Activated CD8-positive, alpha-beta T cell treated with anti-CD3 and anti-CD28 coated beads, Interleukin-2, amount 10 ng/mL, durations not matched to agents 7 days and 5 days (primary cell): ENCODE data around the gene MYL12A. TPM values are rescaled to one million over a fixed set of nuclear protein-coding genes. Genes with fewer than 3 reads are reported as not detected.
"Not testable (repeated sequence)": the region's sequence is repeated elsewhere in the genome, so short reads cannot be mapped to it uniquely, and the experiment has no call there.

ENCODE experiments used
- ATAC-seq: fragments of 150-1000 bp; cut with Tn5 transposase; one replicate; pipeline ENCODE4 v1.10.0; 2021; ENCODE audit warnings: moderate library complexity
- CTCF ChIA-PET: fragments of 350-600 bp; sonication (Branson Sonifier 250); formaldehyde crosslinking; loops from one replicate; lab custom pipeline; 2021; ENCODE audit warnings: antibody characterized with exemption; lab: Charles Lee
- POLR2A ChIA-PET: fragments of 350-600 bp; sonication (Branson Sonifier 250); formaldehyde crosslinking; loops from one replicate; lab custom pipeline; 2021; ENCODE audit warnings: antibody characterized with exemption; lab: Charles Lee
- DNase-seq: peaks from one replicate; pipeline ENCODE4 v3.0.0-alpha.2; 2020
- H3K27ac Mint-ChIP-seq: one replicate; pipeline ENCODE4 v1.8.0; 2021; ENCODE audit warnings: mild to moderate bottlenecking, mixed read lengths
- H3K27me3 Mint-ChIP-seq: one replicate; pipeline ENCODE4 v1.8.0; 2021; ENCODE audit warnings: low read depth, mixed read lengths
- H3K36me3 Mint-ChIP-seq: one replicate; pipeline ENCODE4 v1.8.0; 2021; ENCODE audit warnings: low read depth, mixed read lengths
- H3K4me1 Mint-ChIP-seq: one replicate; pipeline ENCODE4 v1.8.0; 2021; ENCODE audit warnings: low read depth, mixed read lengths
- H3K4me3 Mint-ChIP-seq: one replicate; pipeline ENCODE4 v1.8.0; 2021; ENCODE audit warnings: mild to moderate bottlenecking, mixed read lengths
- H3K9me3 Mint-ChIP-seq: one replicate; pipeline ENCODE4 v1.8.0; 2022; ENCODE audit warnings: mixed read lengths; ENCODE audit not compliant: insufficient read depth
- total RNA-seq, 2 experiments: library from RNA; stranded (reverse); gene quantifications; one replicate each; pipeline ENCODE4 v1.2.3, GENCODE V29; 2021

MYL12A gene
- total RNA-seq, 2 experiments from 2014 or later, result 858 to 901 TPM

DNA sequence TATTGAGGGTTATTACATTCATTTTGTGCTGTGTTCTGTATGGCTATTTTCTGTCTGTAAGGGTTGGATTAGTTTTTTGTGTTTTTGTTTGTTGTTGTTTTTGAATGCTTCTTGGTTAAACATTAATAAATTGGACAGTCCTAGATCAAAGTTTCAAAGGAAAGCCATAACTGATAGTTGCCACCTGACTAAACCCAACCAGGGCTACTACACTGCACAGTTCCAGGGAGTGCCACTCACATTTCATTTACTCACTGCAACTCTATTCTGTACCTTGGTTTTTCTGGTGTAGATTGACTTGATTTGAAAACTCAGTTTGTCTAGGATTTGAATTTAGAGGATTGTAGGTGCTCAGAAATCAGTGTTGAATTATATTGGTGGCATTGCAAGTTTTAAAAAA is 20.7 kb downstream of the MYL12A start:
- H3K4me1 Mint-ChIP-seq, result peaks cover 68% of the 10 kb centered on the region
- POLR2A ChIA-PET, result no interaction called here
- no peak overlapping the region for H3K27ac Mint-ChIP-seq
- H3K36me3 Mint-ChIP-seq, result peaks cover 36% of the 10 kb centered on the region
- CTCF ChIA-PET, result no interaction called here
- H3K27me3 Mint-ChIP-seq, result no peaks in the 10 kb centered on the region
- H3K9me3 Mint-ChIP-seq, result no peaks in the 10 kb centered on the region
- ATAC-seq (no peak), DNase-seq (no peak)
- H3K4me3 Mint-ChIP-seq, result no peak overlapping the region

GRCh38 chr18:3269241-3269913 is 21.8 kb downstream of the MYL12A start:
- no peak for ATAC-seq
- Mint-ChIP-seq H3K27ac (no peak overlapping the region), H3K4me3 (no peak overlapping the region), H3K36me3 (peaks cover 37% of the 10 kb centered on the region), H3K4me1 (peaks cover 58% of the 10 kb centered on the region), H3K27me3 (no peaks in the 10 kb centered on the region), H3K9me3 (no peaks in the 10 kb centered on the region)
- no peak for DNase-seq
- ChIA-PET CTCF (interaction anchor here (1.0 to 15.7 kb wide), 2 partner anchors 29 to 395 kb away, joined by 3 to 214 read pairs; no protein-coding TSS in a partner anchor), POLR2A (no interaction called here)

DNA sequence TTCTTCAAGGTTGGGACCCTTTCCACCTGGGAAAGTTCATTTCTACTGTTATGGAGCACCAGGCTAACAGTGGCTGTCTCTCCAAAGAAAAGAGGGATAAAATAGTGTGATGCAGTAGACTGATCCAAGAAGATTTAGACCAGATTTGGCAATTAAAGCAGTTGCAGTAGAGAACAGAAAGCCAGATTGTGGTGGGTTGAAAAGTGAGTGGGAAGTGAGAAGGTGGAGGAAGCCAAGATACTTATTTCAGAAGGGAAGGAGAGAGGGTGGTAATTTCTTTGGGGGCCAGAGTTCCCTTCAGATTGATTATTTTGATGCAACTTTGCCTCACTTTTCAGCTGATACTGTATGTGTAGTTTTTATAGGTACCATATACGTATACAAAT is 22.3 kb downstream of the MYL12A start:
- POLR2A ChIA-PET, result no interaction called here
- CTCF ChIA-PET, result interaction anchor here (1.0 to 15.7 kb wide), 2 partner anchors 29 to 394 kb away, joined by 3 to 214 read pairs; no protein-coding TSS in a partner anchor

GRCh38 chr18:3273042-3273441 is 25.4 kb downstream of the MYL12A start:
- Mint-ChIP-seq H3K4me3 (no peak overlapping the region), H3K36me3 (peaks cover 44% of the 10 kb centered on the region), H3K27me3 (no peaks in the 10 kb centered on the region), H3K27ac (no peak overlapping the region), H3K4me1 (peaks cover 27% of the 10 kb centered on the region), H3K9me3 (no peaks in the 10 kb centered on the region)
- ATAC-seq (no peak), DNase-seq (no peak)
- ChIA-PET POLR2A (no interaction called here), CTCF (interaction anchor here (1.4 to 15.7 kb wide), 2 partner anchors 9 to 391 kb away, joined by 3 to 214 read pairs; no protein-coding TSS in a partner anchor)

More for the DNA sequence above, 22.3 kb downstream of the MYL12A start:
- Mint-ChIP-seq H3K27ac (peak overlapping the region; percentile 1), H3K27me3 (no peaks in the 10 kb centered on the region), H3K9me3 (no peaks in the 10 kb centered on the region), H3K4me1 (peaks cover 53% of the 10 kb centered on the region), H3K4me3 (no peak overlapping the region), H3K36me3 (peaks cover 37% of the 10 kb centered on the region)
- no peak for DNase-seq
- no peak for ATAC-seq

DNA sequence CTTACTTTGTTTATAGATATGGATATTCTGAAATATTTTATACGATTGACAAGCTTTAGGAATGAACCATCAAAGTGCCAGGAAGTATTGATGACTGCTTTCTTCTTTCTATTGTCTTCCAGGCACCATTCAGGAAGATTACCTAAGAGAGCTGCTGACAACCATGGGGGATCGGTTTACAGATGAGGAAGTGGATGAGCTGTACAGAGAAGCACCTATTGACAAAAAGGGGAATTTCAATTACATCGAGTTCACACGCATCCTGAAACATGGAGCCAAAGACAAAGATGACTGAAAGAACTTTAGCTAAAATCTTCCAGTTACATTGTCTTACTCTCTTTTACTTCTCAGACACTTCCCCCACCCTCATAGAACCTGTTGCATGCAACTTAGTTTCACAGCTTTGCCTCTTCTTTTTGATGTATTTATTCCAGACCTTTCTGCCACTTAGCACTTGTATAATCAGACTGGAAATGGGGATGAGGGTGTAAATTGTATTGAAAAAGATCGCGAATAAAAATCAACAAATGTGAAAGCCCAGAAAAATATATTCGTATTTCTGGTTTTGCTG is 30.1 kb downstream of the MYL12A start:
- H3K36me3 Mint-ChIP-seq, result peaks cover 49% of the 10 kb centered on the region
- H3K9me3 Mint-ChIP-seq, DNase-seq, H3K4me1 Mint-ChIP-seq, H3K4me3 Mint-ChIP-seq, H3K27ac Mint-ChIP-seq, ATAC-seq, POLR2A ChIA-PET, H3K27me3 Mint-ChIP-seq: not testable (repeated sequence)
- CTCF ChIA-PET, result interaction anchor here (1.3 to 15.7 kb wide), 5 partner anchors 15 to 386 kb away, joined by 3 to 214 read pairs (median 5); no protein-coding TSS in a partner anchor

GRCh38 chr18:3279201-3280185 is 31.9 kb downstream of the MYL12A start:
- Mint-ChIP-seq H3K27ac (peak overlapping the region; percentile 0), H3K4me1 (no peaks in the 10 kb centered on the region)

DNA sequence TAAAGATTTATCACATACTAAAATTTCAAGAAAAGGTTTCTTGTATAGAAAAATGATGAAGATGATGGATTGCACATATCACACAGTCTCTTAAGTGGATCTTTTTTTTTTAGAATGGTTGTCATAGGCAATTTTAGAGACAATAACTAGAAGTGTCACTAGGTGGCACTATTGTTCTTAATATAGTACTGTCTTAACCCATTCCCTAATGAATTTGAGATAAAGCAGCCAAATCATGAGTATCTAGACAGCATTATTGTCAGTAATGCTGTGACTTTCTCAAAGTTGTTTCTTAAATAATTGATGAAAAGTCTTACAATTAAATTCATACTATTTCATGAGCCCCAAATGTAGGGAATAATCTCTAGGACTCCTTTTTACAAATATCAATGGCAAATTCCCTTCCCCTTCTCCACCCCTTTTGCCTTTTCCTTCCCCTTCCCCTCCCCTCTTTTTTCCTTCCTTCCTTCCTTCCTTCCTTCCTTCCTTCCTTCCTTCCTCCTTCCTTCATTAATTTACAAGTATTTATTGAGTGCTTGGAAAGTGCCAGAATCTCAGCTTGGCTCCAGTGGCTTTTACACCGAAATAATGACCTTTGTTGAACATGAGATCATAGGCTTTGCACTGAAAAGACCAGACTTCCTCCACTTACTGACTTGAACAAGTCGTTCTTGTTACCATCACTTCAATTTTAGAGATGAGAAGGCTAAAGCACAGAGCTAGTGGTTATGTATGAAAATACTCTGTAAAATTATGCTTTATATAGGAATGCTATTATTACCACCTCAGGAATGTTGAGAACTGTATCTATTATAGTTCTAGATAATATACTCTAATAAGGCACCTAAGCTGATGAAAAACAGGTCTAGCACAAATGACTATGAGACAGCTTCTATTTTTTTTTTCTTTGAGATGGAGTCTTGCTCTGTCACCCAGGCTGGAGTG is 34.1 kb downstream of the MYL12A start:
- Mint-ChIP-seq H3K9me3 (no peaks in the 10 kb centered on the region), H3K36me3 (peaks cover 20% of the 10 kb centered on the region), H3K4me3 (no peak overlapping the region), H3K27me3 (peaks cover 5% of the 10 kb centered on the region), H3K27ac (no peak overlapping the region), H3K4me1 (no peaks in the 10 kb centered on the region)
- ChIA-PET POLR2A (interaction anchor here (1.8 kb wide), 1 partner anchor 384 kb away, joined by 5 read pairs; no protein-coding TSS in a partner anchor), CTCF (interaction anchor here (0.7 to 15.7 kb wide), 23 partner anchors 9 to 713 kb away, joined by 3 to 214 read pairs (median 4); no protein-coding TSS in a partner anchor)
- ATAC-seq, result peak; percentile 82
- DNase-seq, result no peak

More at GRCh38 chr18:3279201-3280185, 31.9 kb downstream of the MYL12A start:
- Mint-ChIP-seq H3K36me3 (peaks cover 35% of the 10 kb centered on the region), H3K27me3 (no peaks in the 10 kb centered on the region), H3K4me3 (no peak overlapping the region), H3K9me3 (no peaks in the 10 kb centered on the region)
- no peak for ATAC-seq
- CTCF ChIA-PET, result interaction anchor here (0.6 to 15.7 kb wide), 10 partner anchors 14 to 715 kb away, joined by 3 to 214 read pairs (median 4); no protein-coding TSS in a partner anchor
- no peak for DNase-seq
- POLR2A ChIA-PET, result interaction anchor here (0.6 to 1.2 kb wide), 3 partner anchors 16 to 387 kb away, joined by 3 read pairs; no protein-coding TSS in a partner anchor

DNA sequence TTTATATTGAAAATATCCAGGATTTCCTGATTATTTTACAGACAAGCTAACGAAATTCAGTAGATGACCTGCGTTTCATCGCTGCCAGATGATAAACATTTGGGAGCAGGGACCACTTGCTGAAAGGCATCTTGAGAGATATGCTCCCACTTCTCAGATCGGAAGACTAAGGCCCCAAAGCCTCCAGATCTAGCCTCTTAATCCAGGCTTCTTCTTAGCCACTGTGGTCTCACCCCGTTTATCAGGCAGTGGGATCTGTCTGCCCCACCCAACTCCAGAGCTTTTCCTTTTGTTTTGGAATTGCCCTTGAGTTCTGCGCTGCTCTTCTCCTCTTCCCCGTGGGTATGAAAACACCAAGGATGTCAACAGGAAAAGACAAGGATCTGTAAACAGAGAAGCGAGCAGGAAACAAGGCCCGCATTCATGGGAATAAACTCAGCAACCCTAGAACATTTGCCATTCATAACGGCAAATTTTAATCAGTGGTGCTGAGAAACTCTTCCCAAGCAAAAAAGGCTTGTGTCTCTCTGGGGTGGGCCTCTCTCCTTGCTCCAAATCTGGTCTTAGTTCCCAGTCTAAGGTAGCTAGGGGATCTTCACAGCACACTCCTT is 35.8 kb downstream of the MYL12A start:
- CTCF ChIA-PET, result interaction anchor here (0.6 to 15.7 kb wide), 10 partner anchors 14 to 712 kb away, joined by 3 to 214 read pairs (median 12); no protein-coding TSS in a partner anchor
- H3K9me3 Mint-ChIP-seq, result no peaks in the 10 kb centered on the region
- no peaks in the 10 kb centered on the region for H3K4me1 Mint-ChIP-seq
- no peak for ATAC-seq
- H3K27ac Mint-ChIP-seq, result no peak overlapping the region
- H3K4me3 Mint-ChIP-seq, result no peak overlapping the region
- H3K27me3 Mint-ChIP-seq, result peaks cover 5% of the 10 kb centered on the region
- POLR2A ChIA-PET, result interaction anchor here (0.9 to 1.8 kb wide), 2 partner anchors 14 to 383 kb away, joined by 4 to 5 read pairs; no protein-coding TSS in a partner anchor
- H3K36me3 Mint-ChIP-seq, result peaks cover 9% of the 10 kb centered on the region
- no peak for DNase-seq

DNA sequence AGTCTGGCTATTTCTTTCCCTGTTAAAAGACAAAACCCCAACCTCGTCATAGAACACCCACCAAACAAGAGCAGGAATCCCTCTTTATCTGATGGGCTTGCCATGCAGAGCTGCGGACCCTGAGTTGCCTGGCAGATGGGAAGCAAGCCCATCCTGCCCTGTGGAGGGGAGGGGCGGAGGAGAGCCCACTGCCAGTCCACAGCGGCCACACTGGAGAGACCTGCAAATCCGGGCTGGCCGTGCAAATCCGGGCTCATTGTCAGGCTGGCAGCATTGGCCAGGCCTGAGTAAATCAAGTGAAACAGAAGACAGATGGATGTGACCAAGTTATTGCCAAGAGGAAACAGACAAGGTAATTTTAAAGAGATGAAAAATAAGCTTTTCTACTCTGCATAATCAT is 36.3 kb downstream of the MYL12A start:
- no peak for DNase-seq
- Mint-ChIP-seq H3K27ac (no peak overlapping the region), H3K9me3 (no peaks in the 10 kb centered on the region), H3K4me3 (no peak overlapping the region), H3K27me3 (peaks cover 5% of the 10 kb centered on the region), H3K4me1 (no peaks in the 10 kb centered on the region), H3K36me3 (peaks cover 4% of the 10 kb centered on the region)
- ChIA-PET POLR2A (no interaction called here), CTCF (interaction anchor here (1.4 to 15.7 kb wide), 6 partner anchors 14 to 380 kb away, joined by 3 to 214 read pairs (median 32); no protein-coding TSS in a partner anchor)
- no peak for ATAC-seq

GRCh38 chr18:3284501-3284900 is 36.9 kb downstream of the MYL12A start:
- Mint-ChIP-seq H3K27me3 (peaks cover 5% of the 10 kb centered on the region), H3K4me1 (no peaks in the 10 kb centered on the region), H3K4me3 (no peak overlapping the region), H3K27ac (no peak overlapping the region), H3K9me3 (no peaks in the 10 kb centered on the region), H3K36me3 (no peaks in the 10 kb centered on the region)
- POLR2A ChIA-PET, result no interaction called here
- DNase-seq, result no peak
- CTCF ChIA-PET, result interaction anchor here (1.4 to 15.7 kb wide), 5 partner anchors 13 to 379 kb away, joined by 3 to 214 read pairs (median 35); no protein-coding TSS in a partner anchor
- no peak for ATAC-seq
